Limb (tissue), 2 donors: ENCODE data around the gene IL10.
A peak's percentile ranks its signal among the peaks of the same experiment; 100 is the strongest.
"Not testable (repeated sequence)": the region's sequence is repeated elsewhere in the genome, so short reads cannot be mapped to it uniquely, and the experiment has no call there.

Source experiments
- DNase-seq, 2 donors: peaks; one replicate each; pipeline ENCODE4 v3.0.0-alpha.2; 2016; ENCODE audit errors: extremely low spot score in 2 of 2

The IL10 gene

DNA sequence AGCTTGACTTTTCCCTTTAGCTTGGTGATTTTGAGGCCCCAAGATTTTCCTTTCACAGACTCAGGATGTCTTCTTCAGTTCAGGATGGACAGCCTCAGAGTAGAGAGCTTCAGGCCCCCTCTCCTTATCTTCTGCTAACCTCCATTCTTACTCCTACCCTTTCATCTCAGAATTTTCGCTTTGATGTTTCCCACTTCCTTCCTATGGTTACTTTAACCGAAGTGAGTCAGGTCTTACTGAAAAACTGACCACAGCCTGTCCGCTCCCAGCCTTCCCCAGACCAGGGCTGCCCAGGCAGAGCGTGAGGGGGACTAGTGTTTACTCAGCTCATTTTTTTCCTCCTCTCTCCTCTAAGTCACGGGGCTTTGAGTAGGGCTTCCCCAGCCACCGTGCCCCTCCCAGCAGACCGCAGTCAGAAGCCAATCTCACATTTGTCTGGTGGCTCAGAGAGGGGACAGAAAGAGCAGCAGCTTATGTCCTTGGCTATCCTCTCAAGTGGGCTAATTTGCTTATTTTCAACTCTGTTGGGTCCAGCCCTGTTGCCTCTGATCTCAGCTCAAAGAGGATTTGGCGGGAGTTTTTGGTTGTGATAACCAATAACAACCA, 5.9 kb downstream of the IL10 start:
- no peak for DNase-seq

DNA sequence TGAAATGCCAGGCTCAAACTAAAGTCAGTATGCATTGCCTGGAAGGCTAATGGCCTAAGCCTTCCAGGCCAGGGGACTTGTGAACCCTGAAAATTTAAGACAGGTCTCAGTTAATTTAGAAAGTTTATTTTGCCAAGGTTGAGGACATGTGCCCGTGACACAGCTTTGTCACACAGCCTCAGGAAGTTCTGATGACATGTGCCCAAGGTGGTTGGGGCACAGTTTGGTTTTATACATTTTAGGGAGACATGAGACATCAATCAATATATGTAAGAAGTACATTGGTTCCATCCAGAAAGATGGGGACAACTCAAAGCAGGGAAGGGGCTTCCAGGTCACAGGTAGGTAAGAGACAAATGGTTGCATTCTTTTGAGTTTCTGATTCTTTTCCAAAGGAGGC, 6.5 kb downstream of the IL10 start:
- DNase-seq, result not testable (repeated sequence)

DNA sequence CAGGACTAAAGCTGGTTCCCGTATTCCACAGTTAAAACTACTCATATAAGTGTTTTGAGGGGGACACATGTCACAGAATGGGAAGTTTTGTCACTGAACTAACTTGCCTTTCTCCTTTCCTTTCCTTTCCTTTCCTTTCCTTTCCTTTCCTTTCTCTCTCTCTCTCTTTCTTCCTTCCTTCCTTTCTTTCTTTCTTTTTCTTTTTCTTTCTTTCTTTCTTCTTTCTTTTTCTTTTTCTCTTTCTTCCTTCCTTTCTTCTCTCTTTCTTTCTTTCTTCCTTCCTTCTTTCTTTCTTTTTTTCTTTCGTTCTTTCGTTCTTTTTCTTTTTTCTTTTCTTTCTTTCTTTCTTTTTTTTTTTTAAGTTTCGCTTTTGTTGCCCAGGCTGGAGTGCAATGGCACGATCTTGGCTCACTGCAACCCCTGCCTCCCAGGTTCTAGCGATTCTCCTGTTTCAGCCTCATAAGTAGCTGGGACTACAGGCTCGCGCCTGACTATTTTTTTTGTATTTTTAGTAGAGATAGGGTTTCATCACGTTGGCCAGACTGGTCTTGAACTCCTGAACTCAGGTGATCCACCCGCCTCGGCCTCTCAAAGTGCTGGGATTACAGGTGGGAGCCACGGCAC, 9.4 kb downstream of the IL10 start:
- not testable (repeated sequence) for DNase-seq

DNA sequence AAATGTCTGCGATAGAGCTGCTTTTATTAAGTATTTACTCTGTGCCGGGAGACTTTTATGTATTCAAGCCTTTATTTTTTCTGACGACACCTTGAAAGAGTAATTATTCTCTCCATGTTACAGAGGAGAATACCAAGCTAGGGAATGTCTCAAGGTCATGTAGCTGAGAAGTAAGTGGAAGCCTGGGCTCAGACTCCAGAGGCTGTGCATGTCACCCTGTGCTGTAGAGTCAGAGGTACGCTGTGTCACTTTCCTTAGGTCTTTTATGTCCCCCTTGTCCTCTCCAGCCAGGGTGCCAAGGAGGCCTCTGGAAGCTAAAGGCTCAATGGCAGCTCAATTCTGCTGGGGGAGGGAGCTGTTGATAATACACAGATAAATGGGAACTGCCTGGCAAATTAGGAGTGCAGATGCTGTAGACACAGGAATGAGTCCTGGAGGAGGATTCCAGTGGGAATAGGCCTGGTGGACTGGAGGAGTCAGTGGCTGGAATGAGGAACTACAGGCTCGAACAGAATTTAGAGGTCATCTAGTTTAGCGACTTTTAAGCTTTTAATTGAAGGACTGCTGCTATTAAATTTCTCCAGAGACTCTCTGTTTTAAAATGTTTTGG, 11.0 kb downstream of the IL10 start:
- no peak for DNase-seq

DNA sequence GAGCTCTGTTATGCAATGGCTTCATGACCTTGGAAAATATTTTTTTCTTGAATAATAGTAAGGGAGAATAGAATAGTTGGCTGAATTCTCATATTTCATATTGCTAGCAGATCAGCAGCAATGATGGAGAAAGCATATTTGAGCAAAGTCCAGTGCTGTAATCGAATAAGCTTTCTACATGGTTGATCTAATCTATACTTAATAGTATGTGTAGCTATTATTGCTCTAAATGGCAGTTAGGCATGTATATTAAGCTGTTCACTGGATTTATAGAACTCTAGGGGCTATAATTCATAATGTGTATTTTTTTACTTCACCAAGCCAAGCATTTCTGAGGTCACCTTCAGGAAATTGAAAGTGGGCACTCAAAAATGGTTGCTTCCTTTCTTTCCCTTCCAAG, 11.7 kb downstream of the IL10 start:
- no peak for DNase-seq

DNA sequence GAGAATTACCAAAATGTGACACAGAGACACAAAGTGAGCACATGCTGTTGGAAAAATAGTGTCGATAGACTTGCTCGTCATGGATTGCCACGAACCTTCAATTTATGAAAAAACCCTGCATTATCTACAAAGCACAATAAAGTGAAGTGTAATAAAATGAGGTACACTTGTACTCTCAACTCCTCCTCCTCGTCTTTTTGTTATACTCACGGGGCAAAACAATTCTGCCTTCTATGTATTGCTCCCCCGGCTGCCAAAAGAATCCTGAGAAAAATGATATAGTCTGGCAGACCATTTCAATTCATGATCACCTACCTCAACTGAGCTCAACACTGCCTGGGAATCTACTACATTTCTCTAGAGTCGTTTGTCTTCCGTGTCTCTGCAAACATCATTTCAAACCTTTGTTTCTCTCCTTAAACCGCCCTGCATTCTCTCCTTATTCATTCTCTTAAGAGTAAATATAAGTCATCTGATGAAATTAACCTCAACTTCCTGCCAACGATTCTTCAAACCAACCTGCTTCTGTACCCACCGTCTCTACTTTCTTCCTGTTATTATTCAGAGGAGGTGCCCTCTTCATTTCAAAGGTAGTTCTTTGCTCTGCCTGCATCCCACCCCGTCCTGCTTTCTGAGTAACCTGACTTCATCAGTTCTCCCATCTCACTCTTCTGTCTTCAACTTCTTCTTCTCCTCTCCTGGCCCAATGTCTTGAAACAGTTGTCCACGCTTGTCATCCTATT, 14.6 kb downstream of the IL10 start:
- no peak for DNase-seq

DNA sequence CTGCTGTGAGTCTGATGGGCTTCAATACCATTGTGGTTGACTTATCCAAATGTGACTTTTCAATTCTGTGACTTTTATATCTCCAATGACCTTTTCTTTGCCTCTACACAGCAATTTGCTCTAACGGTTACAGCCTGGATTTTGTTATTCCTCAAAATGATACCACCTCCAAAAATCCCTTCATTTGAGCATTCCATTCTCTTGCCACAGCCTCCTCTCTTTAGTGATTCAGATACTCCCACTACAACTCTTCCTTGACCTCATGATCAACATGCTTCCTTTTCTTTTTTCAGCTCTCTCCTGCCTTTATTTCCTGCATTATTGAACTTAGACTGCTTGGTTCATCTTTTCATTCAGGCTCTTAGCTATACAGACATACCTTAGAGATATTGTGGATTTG, 18.3 kb downstream of the IL10 start:
- DNase-seq, result no peak

DNA sequence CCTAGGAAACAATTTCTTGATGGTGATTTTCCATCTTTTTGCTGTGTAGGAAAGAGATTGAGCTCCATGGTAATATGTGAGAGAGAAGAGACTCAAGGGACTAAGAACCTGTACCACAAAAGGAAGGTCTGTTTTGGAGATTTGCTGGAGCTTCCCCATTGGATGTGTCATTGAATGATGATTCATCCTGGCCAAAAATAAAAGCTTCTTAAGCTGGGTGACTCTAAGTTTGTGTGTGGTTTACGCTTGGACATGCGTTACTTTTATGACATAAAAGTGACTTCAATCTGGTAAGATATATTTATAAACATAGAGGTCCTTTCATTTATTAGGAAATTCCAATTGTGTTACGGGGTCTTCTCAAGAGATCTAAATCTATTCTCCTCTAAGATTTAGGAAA, 19.2 kb downstream of the IL10 start:
- no peak for DNase-seq

DNA sequence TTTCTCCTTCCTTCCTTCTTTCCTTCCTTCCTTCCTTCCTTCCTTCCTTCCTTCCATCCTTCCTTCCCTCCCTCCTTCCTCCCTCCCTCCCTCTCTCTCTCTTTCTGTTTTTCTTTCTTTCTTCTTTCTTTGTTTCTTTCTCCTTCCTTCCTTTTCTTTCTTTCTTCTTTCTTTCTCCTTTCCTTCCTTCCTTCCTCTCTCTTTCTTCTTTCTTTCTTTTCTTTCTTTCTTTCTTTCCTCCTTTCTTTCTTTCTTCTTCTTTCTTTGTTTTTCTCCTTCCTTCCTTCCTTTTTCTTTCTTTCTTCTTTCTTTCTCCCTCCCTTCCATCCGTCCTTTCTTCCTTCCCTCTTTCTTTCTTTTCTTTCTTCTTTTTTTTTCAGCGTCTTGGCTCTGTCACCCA, 19.8 kb downstream of the IL10 start:
- no peak for DNase-seq

DNA sequence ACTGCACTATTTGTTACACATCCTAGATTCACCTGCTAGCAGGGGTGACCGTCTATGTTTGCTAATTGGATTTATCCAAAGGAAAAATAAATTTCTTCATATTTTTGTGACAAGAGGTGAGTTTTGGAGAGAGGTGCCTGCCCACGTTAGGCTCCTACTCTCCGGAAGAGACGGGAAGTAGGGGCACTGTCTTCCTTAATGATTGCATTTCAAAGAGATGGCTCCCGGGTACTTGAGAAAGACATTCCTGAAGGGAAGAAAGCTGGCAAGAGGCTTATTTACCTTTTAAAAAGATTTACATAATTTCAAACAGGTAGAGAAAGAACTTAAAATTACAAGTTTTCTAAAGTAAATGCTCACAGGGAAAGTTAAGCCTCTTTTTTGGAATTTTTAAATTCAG, 20.4 kb downstream of the IL10 start:
- no peak for DNase-seq

DNA sequence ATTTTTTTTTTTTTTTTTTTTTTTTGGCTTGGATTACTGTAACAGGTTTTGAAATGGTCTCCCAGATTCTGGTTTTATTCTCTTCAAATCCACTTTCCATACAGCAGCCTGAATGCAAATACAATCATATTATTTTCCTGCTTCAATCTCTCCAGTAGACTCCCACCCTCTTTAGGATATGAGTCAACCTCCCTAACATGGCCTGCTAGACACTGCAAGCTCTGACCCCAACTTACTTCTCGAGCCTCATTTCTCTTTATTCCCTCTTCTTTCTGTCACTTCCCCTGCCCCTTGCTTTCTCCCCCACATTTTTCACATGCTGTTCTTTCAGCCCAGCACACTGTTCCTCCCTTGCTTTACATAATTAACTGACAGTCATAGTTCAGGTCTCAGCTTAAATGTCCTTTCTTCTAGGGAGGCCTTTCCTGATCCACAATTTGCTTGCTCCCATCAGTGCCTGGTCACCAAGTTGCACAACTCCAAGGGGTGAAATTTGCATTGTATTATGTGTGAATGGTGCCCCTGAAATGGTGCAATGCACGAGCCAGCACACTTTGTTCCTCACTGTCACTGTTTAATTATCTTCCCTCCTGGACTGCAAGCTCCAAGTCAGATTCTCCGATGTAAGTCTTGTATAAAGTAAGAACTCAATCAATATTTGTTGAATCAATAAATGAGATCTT, 23.8 kb downstream of the IL10 start:
- DNase-seq, result no peak

DNA sequence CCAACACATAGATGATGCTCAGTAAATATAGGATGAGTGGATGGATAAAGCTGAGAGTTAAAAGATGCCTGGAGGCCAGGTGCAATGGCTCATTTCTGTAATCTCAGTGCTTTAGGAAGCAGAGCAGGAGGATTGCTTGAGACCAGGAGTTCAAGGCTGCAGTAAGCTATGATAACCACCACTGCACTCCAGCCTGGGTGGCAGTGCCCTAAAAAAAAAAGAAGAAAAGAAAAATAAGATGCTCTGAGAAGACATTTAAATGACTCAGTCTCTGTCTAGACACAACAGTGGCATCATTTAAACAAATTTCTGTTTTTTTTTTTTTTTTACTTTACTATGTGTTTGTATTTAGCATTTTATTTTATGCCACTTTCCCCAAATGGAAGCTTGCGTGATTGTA, 27.0 kb downstream of the IL10 start:
- DNase-seq, result no peak

DNA sequence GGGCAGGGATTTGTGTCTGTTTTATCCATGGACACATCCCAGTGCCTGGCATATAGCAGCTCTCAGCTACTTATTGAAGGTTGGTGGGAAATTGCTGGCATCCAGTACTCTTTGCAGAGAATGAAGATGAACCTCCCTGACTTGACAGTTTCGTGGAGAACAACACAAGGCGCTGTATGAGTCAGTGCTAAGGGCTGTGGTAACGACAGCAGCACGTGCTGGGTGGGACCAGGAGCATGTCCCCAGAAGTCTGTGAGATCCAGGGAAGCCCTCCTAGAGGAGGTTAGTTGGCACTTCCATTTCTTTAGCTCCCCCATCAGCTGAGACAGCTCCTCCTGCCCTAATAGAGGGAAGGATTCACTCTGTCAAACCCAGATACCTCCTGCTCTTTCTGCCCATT, 27.6 kb downstream of the IL10 start:
- no peak for DNase-seq

DNA sequence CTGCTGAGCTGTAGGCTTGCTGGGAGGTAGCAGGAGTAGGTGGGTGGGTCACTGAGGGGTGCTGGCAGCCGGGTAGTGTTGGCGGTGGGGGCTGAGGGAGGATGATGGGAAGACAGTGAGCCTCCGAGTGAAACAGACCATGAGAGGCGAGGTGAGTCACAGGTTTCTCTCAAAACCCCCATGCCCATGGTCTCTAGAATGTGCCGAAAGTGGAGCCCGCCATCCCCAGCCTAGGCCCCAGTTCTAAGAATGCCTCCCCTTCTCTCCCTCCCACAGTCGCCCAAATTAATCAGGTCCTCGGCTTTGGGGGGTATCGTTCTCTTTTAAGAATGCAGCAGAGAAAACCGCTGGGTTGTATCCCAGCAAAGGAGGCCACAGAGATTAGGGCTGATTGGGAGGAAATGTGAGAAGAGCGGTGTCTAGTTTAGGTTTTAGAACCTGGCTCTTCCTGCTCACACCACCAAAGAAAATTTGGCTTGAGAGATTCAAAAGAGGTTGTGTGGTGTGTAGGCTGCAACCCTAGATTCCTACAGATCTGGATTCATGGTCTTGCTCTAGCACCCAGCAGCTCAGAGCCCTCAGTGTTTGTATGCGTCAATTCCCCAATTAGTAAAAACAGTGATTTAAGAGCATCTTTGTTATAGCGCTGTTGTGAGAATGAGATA, 29.4 kb downstream of the IL10 start:
- DNase-seq, result no peak

DNA sequence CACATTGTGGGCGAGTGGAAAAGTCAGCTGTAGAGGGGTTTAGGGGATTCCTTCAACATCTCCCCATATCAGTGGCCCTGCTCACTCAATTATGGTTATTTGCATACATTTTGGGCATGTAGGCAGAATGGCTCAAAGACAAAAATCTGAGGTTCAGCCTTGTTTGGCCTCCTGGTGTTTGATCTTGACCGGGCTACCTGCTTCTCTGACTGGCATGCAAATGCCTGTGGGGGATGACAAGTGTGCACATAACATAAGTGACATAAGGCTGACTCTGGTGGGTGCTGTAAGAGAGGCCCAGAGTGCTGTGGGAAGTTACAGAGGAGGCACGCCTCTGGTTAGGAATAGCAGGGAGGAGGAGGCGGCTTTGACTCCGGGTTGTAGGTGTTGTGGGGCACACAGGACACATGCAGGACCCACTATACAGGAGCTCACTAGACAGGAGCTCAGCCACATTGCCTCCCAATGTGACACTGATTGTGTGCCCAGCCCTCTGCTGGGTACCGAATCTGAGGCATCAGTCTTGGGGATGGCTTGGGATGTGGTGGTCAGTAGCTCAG, 31.1 kb downstream of the IL10 start:
- DNase-seq, result no peak

DNA sequence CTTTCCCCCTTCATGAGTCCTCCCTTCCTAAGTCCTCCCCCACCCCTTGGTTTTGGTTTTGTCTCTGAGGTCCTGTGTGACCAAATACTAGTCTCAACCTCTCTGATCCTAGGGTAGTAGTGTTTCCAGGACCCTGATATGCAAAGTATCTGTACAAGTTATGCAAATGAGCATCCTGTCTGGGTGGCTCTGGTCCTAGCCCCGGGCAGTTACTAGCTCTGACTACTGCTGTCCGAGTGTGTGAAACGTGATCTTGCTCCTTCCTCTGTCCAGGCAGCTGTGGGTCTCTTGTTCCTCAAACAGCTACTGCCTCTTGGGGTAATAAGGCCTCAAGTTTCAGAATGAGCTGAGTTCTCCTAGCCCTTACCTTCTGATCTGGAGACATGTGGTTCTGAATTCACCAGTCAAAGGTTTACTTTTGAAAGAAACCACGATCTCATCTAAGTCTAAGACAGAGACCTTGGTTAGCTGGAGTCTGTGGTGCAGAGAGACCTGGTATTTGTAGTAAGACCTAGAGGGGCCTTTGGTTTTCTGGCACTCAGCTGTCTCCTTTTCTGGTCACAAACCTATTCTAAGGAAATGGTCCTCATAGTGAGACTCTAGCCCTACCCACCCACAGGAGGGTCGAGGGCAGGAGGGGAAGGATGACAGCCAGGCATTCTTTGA, 32.8 kb downstream of the IL10 start:
- no peak for DNase-seq

DNA sequence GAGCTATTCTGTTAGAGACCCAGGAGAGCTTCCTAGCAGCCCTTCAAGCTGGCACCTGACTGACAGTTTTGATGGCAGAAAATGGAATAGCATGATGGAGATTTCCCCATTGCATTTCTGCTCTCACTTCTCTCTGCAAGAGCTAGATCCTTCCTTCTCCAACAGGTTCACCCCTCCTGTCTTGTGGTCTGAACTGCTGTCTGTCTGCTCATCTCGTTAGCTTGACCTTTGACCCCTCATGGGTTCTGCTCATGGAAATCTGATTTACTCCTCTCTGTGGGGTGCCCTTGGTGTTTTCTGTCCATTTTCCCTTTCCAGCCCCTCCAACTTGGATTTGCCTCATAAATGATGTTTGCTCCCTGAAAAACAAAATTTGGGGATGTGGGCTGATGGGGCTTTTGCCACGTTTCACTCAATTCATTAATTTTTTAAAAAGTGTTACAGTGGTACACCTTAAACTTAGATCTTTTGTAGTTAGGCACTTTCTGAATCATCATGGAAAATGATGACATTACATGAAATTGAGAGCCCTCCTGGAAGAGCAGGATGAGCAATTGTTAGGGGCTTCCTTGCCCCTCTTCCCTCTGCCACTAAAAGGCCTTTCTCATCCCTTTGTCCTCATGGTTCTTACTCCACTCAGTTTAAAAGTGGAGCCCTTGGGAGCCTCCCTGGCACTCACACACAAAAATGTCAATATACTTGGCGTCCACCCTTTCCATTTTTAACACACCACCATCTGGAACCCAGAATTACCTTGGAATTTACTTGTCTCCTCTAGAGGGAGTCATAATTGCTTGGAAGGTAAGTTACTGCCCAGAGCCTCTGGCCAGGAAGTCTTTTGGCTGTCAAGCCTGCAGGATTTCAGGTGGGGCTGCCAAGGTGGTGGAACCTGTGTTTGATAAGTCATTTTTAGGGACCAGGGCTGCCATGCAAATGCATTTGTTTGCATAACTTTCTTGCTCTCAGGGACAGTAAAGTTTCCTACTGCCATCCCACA, 33.6 kb downstream of the IL10 start:
- DNase-seq, result peak in 1 of 2 donors; percentile 30

DNA sequence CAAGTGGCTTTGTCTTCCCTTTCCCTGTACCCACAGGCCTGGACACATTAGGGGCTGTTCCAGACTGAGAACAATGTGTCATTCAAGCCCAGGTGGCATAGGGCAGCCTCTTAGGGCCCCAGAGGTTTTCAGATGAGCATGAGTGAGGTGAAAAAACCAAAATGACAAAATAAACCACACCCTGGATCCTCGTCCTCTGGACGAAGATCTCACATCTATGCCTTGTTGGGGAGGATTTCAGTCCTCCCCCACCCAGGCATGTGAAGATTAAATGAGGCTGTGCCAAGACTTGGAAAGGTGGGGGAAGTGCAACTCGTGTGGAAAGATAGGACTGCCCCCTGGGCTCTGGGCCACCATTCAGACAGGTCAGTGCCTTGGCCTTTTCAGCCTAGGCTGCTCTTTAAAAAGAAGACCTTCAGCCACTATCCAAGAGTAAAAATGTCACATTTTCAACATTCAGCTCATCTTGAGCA, 34.5 kb downstream of the IL10 start:
- no peak for DNase-seq
